HCT116 (cell line): ENCODE measurements around the gene KCNJ14. TPM values are rescaled to one million over a fixed set of nuclear protein-coding genes. Genes with fewer than 3 reads are reported as not detected.

Experiments
- ATAC-seq: fragments of 200-7000 bp; cut with Tn5 transposase; 2 replicates; pipeline ENCODE4 v1.9.1; 2020; ENCODE audit warnings: mild to moderate bottlenecking, moderate library complexity
- BruUV-seq: library from RNA; stranded (reverse); fragments of 400-500 nt; replicated peaks from 2 replicates; lab custom pipeline; 2021; lab: Mats Ljungman, UMichigan
- CTCF ChIA-PET: fragments of 300-600 bp; sonication (Branson Sonifier 250); formaldehyde crosslinking; loops from one replicate; lab custom pipeline; 2021; ENCODE audit warnings: antibody characterized with exemption; lab: Charles Lee
- POLR2A ChIA-PET: fragments of 300-600, 350-600 bp; sonication (Branson Sonifier 250); formaldehyde crosslinking; loops from one replicate; lab custom pipeline; 2021; ENCODE audit warnings: antibody characterized with exemption; lab: Charles Lee
- RAD21 ChIA-PET, 2 experiments: fragments of 300-600 bp; sonication (Branson Sonifier 250); formaldehyde crosslinking; loops; one replicate each; lab custom pipeline; 2023; ENCODE audit warnings: low total read pairs in 2 of 2; ENCODE audit not compliant: uncharacterized antibody in 2 of 2, unreplicated experiment in 2 of 2, low non-redundant PET in 1 of 2; lab: Charles Lee
- DNase-seq: peaks from one replicate; pipeline ENCODE4 v3.0.0-alpha.2; 2010; ENCODE audit warnings: low read depth, low spot score
- H2AFZ ChIP-seq: fragments of 200-600 bp; shearing (Covaris generic), sonication (generic); 2 replicates; pipeline ENCODE4 v1.6.1; 2017; ENCODE audit warnings: low read depth, mixed run types, mixed read lengths, antibody characterized with exemption, low read length; ENCODE audit not compliant: poor library complexity, severe bottlenecking
- H3K27ac ChIP-seq: 2 replicates; pipeline ENCODE4 v1.5.1; 2012; ENCODE audit warnings: low read depth, low read length
- H3K27me3 ChIP-seq: fragments of 200-600 bp; sonication (generic); 2 replicates; pipeline ENCODE4 v1.6.1; 2016; ENCODE audit warnings: mixed run types, low read length, mixed read lengths; ENCODE audit not compliant: insufficient read depth
- H3K36me3 ChIP-seq, 2 experiments: fragments of 200-500 bp in 1 of 2; fragments of 200-600 bp in 1 of 2; sonication (Bioruptor generic) in 1 of 2; sonication (generic) in 1 of 2; 2 replicates each; pipeline versions ENCODE4 v1.5.1 to v1.6.1; 2014 to 2016; ENCODE audit warnings: low read length in 2 of 2, inconsistent platforms in 1 of 2, mixed read lengths in 1 of 2, mixed run types in 1 of 2; ENCODE audit not compliant: insufficient read depth in 2 of 2, control insufficient read depth in 1 of 2
- H3K4me1 ChIP-seq, 2 experiments: fragments of 200-600 bp in 1 of 2; sonication (generic) in 1 of 2; 2 replicates each; pipeline versions ENCODE4 v1.5.1 to v1.6.1; 2012 to 2017; ENCODE audit warnings: low read length in 2 of 2, inconsistent platforms in 1 of 2, mild to moderate bottlenecking in 1 of 2, mixed read lengths in 1 of 2, mixed run types in 1 of 2, moderate library complexity in 1 of 2; ENCODE audit not compliant: insufficient read depth in 2 of 2, control insufficient read depth in 1 of 2
- H3K4me2 ChIP-seq: fragments of 200-600 bp; sonication (generic); 2 replicates; pipeline ENCODE4 v1.6.1; 2017; ENCODE audit warnings: mixed run types, low read length, mixed read lengths
- H3K4me3 ChIP-seq, 2 experiments: fragments of 200-600 bp in 1 of 2; sonication (generic) in 1 of 2; replicated peaks in 1 of 2; 2 replicates each; pipeline ENCODE4 v1.5.1; 2011 to 2016; ENCODE audit warnings: low read length in 2 of 2, control low read depth in 1 of 2, low read depth in 1 of 2, mild to moderate bottlenecking in 1 of 2, mixed read lengths in 1 of 2, mixed run types in 1 of 2
- H3K79me2 ChIP-seq: fragments of 200-600 bp; sonication (generic); 2 replicates; pipeline ENCODE4 v1.6.1; 2017; ENCODE audit warnings: mild to moderate bottlenecking, mixed run types, low read length, moderate library complexity, mixed read lengths; ENCODE audit not compliant: insufficient read depth
- H3K9ac ChIP-seq: fragments of 200-600 bp; sonication (generic); 2 replicates; pipeline ENCODE4 v1.6.1; 2016; ENCODE audit warnings: low read length, mixed read lengths
- H3K9me2 ChIP-seq: fragments of 200-600 bp; sonication (generic), shearing (Covaris generic); 2 replicates; pipeline ENCODE4 v1.6.1; 2017; ENCODE audit warnings: mixed run types, mild to moderate bottlenecking, moderate library complexity; ENCODE audit not compliant: insufficient read depth
- H3K9me3 ChIP-seq, 2 experiments: fragments of 200-500 bp in 1 of 2; fragments of 200-600 bp in 1 of 2; sonication (Bioruptor generic) in 1 of 2; sonication (generic) in 1 of 2; 2 replicates each; pipeline ENCODE4 v1.6.1; 2014 to 2017; ENCODE audit warnings: low read length in 2 of 2, mixed read lengths in 2 of 2, inconsistent platforms in 1 of 2, low read depth in 1 of 2, mild to moderate bottlenecking in 1 of 2, mixed run types in 1 of 2, moderate library complexity in 1 of 2; ENCODE audit not compliant: control insufficient read depth in 1 of 2, insufficient read depth in 1 of 2
- H4K20me1 ChIP-seq: fragments of 200-600 bp; sonication (generic), shearing (Covaris generic); 2 replicates; pipeline ENCODE4 v1.6.1; 2017; ENCODE audit warnings: mixed run types, mild to moderate bottlenecking, moderate library complexity; ENCODE audit not compliant: insufficient read depth
- CBX3 ChIP-seq: IDR thresholded peaks from 2 replicates; pipeline ENCODE4 v1.6.1; 2012; ENCODE audit warnings: low read depth
- CEBPB ChIP-seq: IDR thresholded peaks from 2 replicates; pipeline ENCODE4 v1.6.1; 2012; ENCODE audit warnings: low read depth
- EGR1 ChIP-seq: IDR thresholded peaks from 2 replicates; pipeline ENCODE4 v1.6.1; 2012; ENCODE audit warnings: low read depth
- ELF1 ChIP-seq: IDR thresholded peaks from 2 replicates; pipeline ENCODE4 v1.6.1; 2012; ENCODE audit warnings: low read depth, borderline replicate concordance
- EZH2 ChIP-seq: fragments of 200-600 bp; sonication (generic); IDR thresholded peaks from 2 replicates; pipeline ENCODE4 v1.6.1; 2017; ENCODE audit warnings: antibody characterized with exemption, mixed run types
- FOSL1 ChIP-seq: IDR thresholded peaks from 2 replicates; pipeline ENCODE4 v1.6.1; 2012; ENCODE audit warnings: low read depth
- POLR2A ChIP-seq: IDR thresholded peaks from 2 replicates; pipeline ENCODE4 v1.7.0; 2011; ENCODE audit warnings: borderline replicate concordance; ENCODE audit not compliant: insufficient read depth, insufficient read length; ENCODE audit errors: extremely low read depth
- POLR2AphosphoS5 ChIP-seq: IDR thresholded peaks from 2 replicates; pipeline ENCODE4 v1.6.1; 2011; ENCODE audit warnings: mild to moderate bottlenecking, low read depth, low read length, moderate library complexity
- RAD21 ChIP-seq: IDR thresholded peaks from 2 replicates; pipeline ENCODE4 v1.6.1; 2012; ENCODE audit warnings: low read depth, mild to moderate bottlenecking
- TCF7L2 ChIP-seq: IDR thresholded peaks from 2 replicates; pipeline ENCODE4 v1.7.0; 2011; ENCODE audit warnings: borderline replicate concordance, inconsistent platforms; ENCODE audit not compliant: insufficient read depth, insufficient read length; ENCODE audit errors: extremely low read depth
- YY1 ChIP-seq: IDR thresholded peaks from 2 replicates; pipeline ENCODE4 v1.6.1; 2011; ENCODE audit warnings: low read length, low read depth, moderate library complexity, mild to moderate bottlenecking; ENCODE audit not compliant: insufficient replicate concordance; ENCODE audit errors: extremely low read depth
- ZFX ChIP-seq: fragments of 450-650 bp; IDR thresholded peaks from 2 replicates; pipeline ENCODE4 v1.6.1; 2017
- ZNF274 ChIP-seq: fragments of 200-500 bp; sonication (Bioruptor generic); IDR thresholded peaks from 2 replicates; pipeline ENCODE4 v1.6.1; 2014; ENCODE audit warnings: mild to moderate bottlenecking, low read depth, low read length, inconsistent platforms
- intact Hi-C: fragments of 100-400 bp; cut with micrococcal nuclease; formaldehyde crosslinking; loops from 2 replicates; pipeline ENCODE4 v1.10.0; 2022
- total RNA-seq: library from RNA; stranded (reverse); gene quantifications from one replicate; pipeline ENCODE4 v1.2.1, GENCODE V29; 2021; ENCODE audit not compliant: unreplicated experiment
- TF ChIP-seq, protein P1 (sequence below): IDR thresholded peaks from 2 replicates; pipeline ENCODE4 v1.6.1; 2012; ENCODE audit warnings: low read depth
- TF ChIP-seq, protein P2 (sequence below): IDR thresholded peaks from 2 replicates; pipeline ENCODE4 v1.6.1; 2011; ENCODE audit warnings: mild to moderate bottlenecking, low read length, moderate library complexity; ENCODE audit not compliant: insufficient replicate concordance; ENCODE audit errors: extremely low read depth

KCNJ14 gene
- total RNA-seq, 1 experiment from 2014 or later, result 2.5 TPM

DNA sequence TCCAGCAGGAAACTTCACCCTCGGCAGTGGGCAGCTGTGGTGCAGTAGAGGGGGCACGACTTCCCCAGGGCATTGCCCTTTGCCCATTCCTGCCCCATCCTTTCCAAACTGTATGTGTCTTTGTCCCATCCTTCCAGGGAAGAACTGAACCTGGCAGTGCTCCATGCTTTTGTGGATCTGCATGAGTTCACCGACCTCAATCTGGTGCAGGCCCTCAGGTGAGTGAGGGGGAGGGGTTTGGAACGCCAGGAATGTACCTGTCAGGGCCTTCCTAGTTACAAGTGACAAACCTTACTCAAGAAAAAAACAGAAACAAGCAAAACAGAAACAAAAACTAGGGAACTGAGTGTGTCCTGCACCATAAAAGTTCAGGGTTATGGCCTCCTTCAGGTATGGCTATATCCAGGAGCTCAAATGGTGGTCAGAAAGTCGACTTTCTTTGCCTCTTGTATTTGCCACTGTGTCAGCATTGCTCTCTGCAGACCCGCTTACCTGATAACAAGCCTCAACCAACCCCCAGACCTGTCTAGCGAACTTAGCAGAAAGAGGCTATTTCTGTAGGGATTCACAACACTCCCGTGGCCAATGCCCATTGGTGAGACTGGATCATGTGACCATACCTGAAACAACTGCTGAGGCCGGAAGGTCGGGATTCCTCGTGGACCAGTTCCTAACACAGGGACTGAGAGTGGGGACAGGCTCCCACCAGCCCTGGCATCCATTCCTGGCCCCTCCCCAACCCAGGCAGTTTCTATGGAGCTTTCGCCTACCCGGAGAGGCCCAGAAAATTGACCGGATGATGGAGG lies 18.0 kb downstream of the KCNJ14 start:
- Histone ChIP-seq H3K36me3 (peaks cover 32 to 55% of the 10 kb centered on the region in 2 experiments), H3K79me2 (peaks cover 18% of the 10 kb centered on the region), H4K20me1 (no peaks in the 10 kb centered on the region), H3K9me2 (no peaks in the 10 kb centered on the region), H3K27me3 (no peaks in the 10 kb centered on the region), H3K27ac (no peak overlapping the region), H3K9ac (no peak overlapping the region), H3K9me3 (no peaks in the 10 kb centered on the region), H2AFZ (no peak overlapping the region), H3K4me2 (no peak overlapping the region), H3K4me1 (peaks cover 5 to 11% of the 10 kb centered on the region in 2 experiments; a peak in 3 of 4 replicates), H3K4me3 (no peak overlapping the region)
- no TSS peak for BruUV-seq
- TF ChIP-seq POLR2AphosphoS5 (no peak), CBX3 (no peak), YY1 (no peak), ZNF274 (no peak), EGR1 (no peak), CEBPB (no peak), TCF7L2 (no peak), POLR2A (no peak), EZH2 (no peak), RAD21 (no peak), ZFX (no peak), FOSL1 (no peak), ELF1 (no peak)
- TF ChIP-seq, protein P1, sequence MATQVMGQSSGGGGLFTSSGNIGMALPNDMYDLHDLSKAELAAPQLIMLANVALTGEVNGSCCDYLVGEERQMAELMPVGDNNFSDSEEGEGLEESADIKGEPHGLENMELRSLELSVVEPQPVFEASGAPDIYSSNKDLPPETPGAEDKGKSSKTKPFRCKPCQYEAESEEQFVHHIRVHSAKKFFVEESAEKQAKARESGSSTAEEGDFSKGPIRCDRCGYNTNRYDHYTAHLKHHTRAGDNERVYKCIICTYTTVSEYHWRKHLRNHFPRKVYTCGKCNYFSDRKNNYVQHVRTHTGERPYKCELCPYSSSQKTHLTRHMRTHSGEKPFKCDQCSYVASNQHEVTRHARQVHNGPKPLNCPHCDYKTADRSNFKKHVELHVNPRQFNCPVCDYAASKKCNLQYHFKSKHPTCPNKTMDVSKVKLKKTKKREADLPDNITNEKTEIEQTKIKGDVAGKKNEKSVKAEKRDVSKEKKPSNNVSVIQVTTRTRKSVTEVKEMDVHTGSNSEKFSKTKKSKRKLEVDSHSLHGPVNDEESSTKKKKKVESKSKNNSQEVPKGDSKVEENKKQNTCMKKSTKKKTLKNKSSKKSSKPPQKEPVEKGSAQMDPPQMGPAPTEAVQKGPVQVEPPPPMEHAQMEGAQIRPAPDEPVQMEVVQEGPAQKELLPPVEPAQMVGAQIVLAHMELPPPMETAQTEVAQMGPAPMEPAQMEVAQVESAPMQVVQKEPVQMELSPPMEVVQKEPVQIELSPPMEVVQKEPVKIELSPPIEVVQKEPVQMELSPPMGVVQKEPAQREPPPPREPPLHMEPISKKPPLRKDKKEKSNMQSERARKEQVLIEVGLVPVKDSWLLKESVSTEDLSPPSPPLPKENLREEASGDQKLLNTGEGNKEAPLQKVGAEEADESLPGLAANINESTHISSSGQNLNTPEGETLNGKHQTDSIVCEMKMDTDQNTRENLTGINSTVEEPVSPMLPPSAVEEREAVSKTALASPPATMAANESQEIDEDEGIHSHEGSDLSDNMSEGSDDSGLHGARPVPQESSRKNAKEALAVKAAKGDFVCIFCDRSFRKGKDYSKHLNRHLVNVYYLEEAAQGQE, result no peak
- TF ChIP-seq, protein P2, sequence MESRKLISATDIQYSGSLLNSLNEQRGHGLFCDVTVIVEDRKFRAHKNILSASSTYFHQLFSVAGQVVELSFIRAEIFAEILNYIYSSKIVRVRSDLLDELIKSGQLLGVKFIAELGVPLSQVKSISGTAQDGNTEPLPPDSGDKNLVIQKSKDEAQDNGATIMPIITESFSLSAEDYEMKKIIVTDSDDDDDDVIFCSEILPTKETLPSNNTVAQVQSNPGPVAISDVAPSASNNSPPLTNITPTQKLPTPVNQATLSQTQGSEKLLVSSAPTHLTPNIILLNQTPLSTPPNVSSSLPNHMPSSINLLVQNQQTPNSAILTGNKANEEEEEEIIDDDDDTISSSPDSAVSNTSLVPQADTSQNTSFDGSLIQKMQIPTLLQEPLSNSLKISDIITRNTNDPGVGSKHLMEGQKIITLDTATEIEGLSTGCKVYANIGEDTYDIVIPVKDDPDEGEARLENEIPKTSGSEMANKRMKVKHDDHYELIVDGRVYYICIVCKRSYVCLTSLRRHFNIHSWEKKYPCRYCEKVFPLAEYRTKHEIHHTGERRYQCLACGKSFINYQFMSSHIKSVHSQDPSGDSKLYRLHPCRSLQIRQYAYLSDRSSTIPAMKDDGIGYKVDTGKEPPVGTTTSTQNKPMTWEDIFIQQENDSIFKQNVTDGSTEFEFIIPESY, result no peak
- ChIA-PET RAD21 (no interaction called here), POLR2A (no interaction called here), CTCF (no interaction called here)
- DNase-seq, result no peak
- intact Hi-C loops, result no loop called here
- ATAC-seq, result no peak
